Activated CD4-positive, alpha-beta T cell treated with anti-CD3 and anti-CD28 coated beads for 36 hours (primary cell): ENCODE results near the gene KCTD20. TPM values are rescaled to one million over a fixed set of nuclear protein-coding genes. Genes with fewer than 3 reads are reported as not detected.

Source experiments
- ATAC-seq: fragments of 200-7000 bp; cut with Tn5 transposase; one replicate; pipeline ENCODE4 v1.10.0; 2021; ENCODE audit warnings: mild to moderate bottlenecking, moderate library complexity
- CTCF ChIA-PET: fragments of 350-600 bp; sonication (Branson Sonifier 250); formaldehyde crosslinking; loops from one replicate; lab custom pipeline; 2021; ENCODE audit warnings: antibody characterized with exemption; lab: Charles Lee
- POLR2A ChIA-PET: fragments of 350-600 bp; sonication (Branson Sonifier 250); formaldehyde crosslinking; loops from one replicate; lab custom pipeline; 2021; ENCODE audit warnings: antibody characterized with exemption, inconsistent platforms; lab: Charles Lee
- DNase-seq: peaks from one replicate; pipeline ENCODE4 v3.0.0-alpha.2; 2020
- H3K27ac Mint-ChIP-seq: one replicate; pipeline ENCODE4 v1.8.0; 2021; ENCODE audit warnings: mixed read lengths
- H3K27me3 Mint-ChIP-seq: one replicate; pipeline ENCODE4 v1.8.0; 2021; ENCODE audit warnings: mixed read lengths
- H3K36me3 Mint-ChIP-seq: one replicate; pipeline ENCODE4 v1.8.0; 2021; ENCODE audit warnings: low read depth, mixed read lengths
- H3K4me1 Mint-ChIP-seq: one replicate; pipeline ENCODE4 v1.8.0; 2021; ENCODE audit warnings: mixed read lengths
- H3K4me3 Mint-ChIP-seq: one replicate; pipeline ENCODE4 v1.8.0; 2021; ENCODE audit warnings: mild to moderate bottlenecking, moderate library complexity, mixed read lengths
- H3K9me3 Mint-ChIP-seq: one replicate; pipeline ENCODE4 v1.8.0; 2021; ENCODE audit warnings: low read depth, mixed read lengths
- intact Hi-C, 2 experiments: fragments of 100-400 bp; cut with DNase I in 1 of 2; cut with micrococcal nuclease in 1 of 2; formaldehyde crosslinking; loops; one replicate each; pipeline versions ENCODE4 v1.14.2 to v1.15.1; 2022 to 2024; cut with DNase I, micrococcal nuclease
- total RNA-seq, 2 experiments: library from RNA; stranded (reverse); gene quantifications; one replicate each; pipeline ENCODE4 v1.2.3, GENCODE V29; 2021

KCTD20 gene
- total RNA-seq, 2 experiments from 2014 or later, result 46.5 to 50.6 TPM

- no peaks in the 10 kb centered on the region for H3K9me3 Mint-ChIP-seq
- ATAC-seq, result no peak
Measured at GRCh38 chr6:36491378-36491965, 48.7 kb downstream of the KCTD20 start.

GRCh38 chr6:36492092-36492491 is 49.3 kb downstream of the KCTD20 start:
- Mint-ChIP-seq H3K9me3 (no peaks in the 10 kb centered on the region), H3K27ac (peak overlapping the region; percentile 49), H3K4me1 (peaks cover 33% of the 10 kb centered on the region), H3K4me3 (no peak overlapping the region), H3K27me3 (no peaks in the 10 kb centered on the region), H3K36me3 (peaks cover 54% of the 10 kb centered on the region)
- ChIA-PET CTCF (no interaction called here), POLR2A (no interaction called here)
- ATAC-seq, result no peak
- DNase-seq, result no peak
- intact Hi-C loops, result no loop called here

More at GRCh38 chr6:36491378-36491965, 48.7 kb downstream of the KCTD20 start:
- DNase-seq, result no peak
- H3K4me3 Mint-ChIP-seq, result no peak overlapping the region
- H3K27ac Mint-ChIP-seq, result no peak overlapping the region
- H3K4me1 Mint-ChIP-seq, result peaks cover 30% of the 10 kb centered on the region
- intact Hi-C loops, result no loop called here
- CTCF ChIA-PET, result no interaction called here
- no peaks in the 10 kb centered on the region for H3K27me3 Mint-ChIP-seq
- H3K36me3 Mint-ChIP-seq, result peaks cover 55% of the 10 kb centered on the region
- POLR2A ChIA-PET, result no interaction called here

GRCh38 chr6:36492621-36493020 is 49.8 kb downstream of the KCTD20 start:
- no peak for DNase-seq
- Mint-ChIP-seq H3K4me1 (peaks cover 33% of the 10 kb centered on the region), H3K27me3 (no peaks in the 10 kb centered on the region), H3K4me3 (no peak overlapping the region), H3K36me3 (peaks cover 55% of the 10 kb centered on the region), H3K9me3 (no peaks in the 10 kb centered on the region), H3K27ac (peak overlapping the region; percentile 49)
- peak; percentile 62 for ATAC-seq
- CTCF ChIA-PET, result no interaction called here
- intact Hi-C loops, result no loop called here
- POLR2A ChIA-PET, result interaction anchor here (0.5 kb wide), 1 partner anchor 186 kb away, joined by 3 read pairs; the partner anchor contains the start of gene CDKN1A

- intact Hi-C loops, result no loop called here
- Mint-ChIP-seq H3K27ac (peak overlapping the region; percentile 61), H3K9me3 (no peaks in the 10 kb centered on the region), H3K4me3 (no peak overlapping the region), H3K27me3 (no peaks in the 10 kb centered on the region), H3K36me3 (peaks cover 52% of the 10 kb centered on the region), H3K4me1 (peaks cover 33% of the 10 kb centered on the region)
- POLR2A ChIA-PET, result interaction anchor here (0.5 kb wide), 1 partner anchor 185 kb away, joined by 3 read pairs; the partner anchor contains the start of gene CDKN1A
- CTCF ChIA-PET, result no interaction called here
- DNase-seq (no peak), ATAC-seq (no peak)
Measured at GRCh38 chr6:36493319-36493718, 50.5 kb downstream of the KCTD20 start.

- no peak overlapping the region for H3K4me3 Mint-ChIP-seq
- H3K4me1 Mint-ChIP-seq, result peaks cover 33% of the 10 kb centered on the region
- DNase-seq, result no peak
- peak overlapping the region; percentile 61 for H3K27ac Mint-ChIP-seq
- no peaks in the 10 kb centered on the region for H3K9me3 Mint-ChIP-seq
- ATAC-seq, result no peak
- POLR2A ChIA-PET, result no interaction called here
- H3K36me3 Mint-ChIP-seq, result peaks cover 56% of the 10 kb centered on the region
- CTCF ChIA-PET, result no interaction called here
- intact Hi-C loops, result no loop called here
- no peaks in the 10 kb centered on the region for H3K27me3 Mint-ChIP-seq
Measured at GRCh38 chr6:36493859-36494258, 51.1 kb downstream of the KCTD20 start.

- H3K27me3 Mint-ChIP-seq, result no peaks in the 10 kb centered on the region
- no peak overlapping the region for H3K4me3 Mint-ChIP-seq
- POLR2A ChIA-PET, result interaction anchor here (0.7 kb wide), 1 partner anchor 122 kb away, joined by 3 read pairs; no protein-coding TSS in a partner anchor
- intact Hi-C loops, result no loop called here
- CTCF ChIA-PET, result interaction anchor here (0.7 kb wide), 1 partner anchor 11 kb away, joined by 4 read pairs; no protein-coding TSS in a partner anchor
- DNase-seq (no peak), ATAC-seq (no peak)
- H3K36me3 Mint-ChIP-seq, result peaks cover 57% of the 10 kb centered on the region
- peaks cover 33% of the 10 kb centered on the region for H3K4me1 Mint-ChIP-seq
- no peaks in the 10 kb centered on the region for H3K9me3 Mint-ChIP-seq
- no peak overlapping the region for H3K27ac Mint-ChIP-seq
Measured at GRCh38 chr6:36495086-36495485, 52.3 kb downstream of the KCTD20 start.

GRCh38 chr6:36499918-36500317 is 57.1 kb downstream of the KCTD20 start:
- no peak for ATAC-seq
- no peak overlapping the region for H3K4me3 Mint-ChIP-seq
- H3K4me1 Mint-ChIP-seq, result peaks cover 13% of the 10 kb centered on the region
- DNase-seq, result no peak
- POLR2A ChIA-PET, result no interaction called here
- intact Hi-C loops, result no loop called here
- peaks cover 41% of the 10 kb centered on the region for H3K36me3 Mint-ChIP-seq
- CTCF ChIA-PET, result interaction anchor here (1.5 to 1.8 kb wide), 2 partner anchors 12 to 22 kb away, joined by 3 to 5 read pairs; no protein-coding TSS in a partner anchor
- H3K27ac Mint-ChIP-seq, result no peak overlapping the region
- no peaks in the 10 kb centered on the region for H3K27me3 Mint-ChIP-seq
- H3K9me3 Mint-ChIP-seq, result no peaks in the 10 kb centered on the region

GRCh38 chr6:36501686-36502085 is 58.9 kb downstream of the KCTD20 start:
- Mint-ChIP-seq H3K4me3 (no peak overlapping the region), H3K27me3 (no peaks in the 10 kb centered on the region), H3K36me3 (peaks cover 40% of the 10 kb centered on the region), H3K4me1 (peaks cover 15% of the 10 kb centered on the region), H3K9me3 (no peaks in the 10 kb centered on the region), H3K27ac (no peak overlapping the region)
- POLR2A ChIA-PET, result no interaction called here
- intact Hi-C loops, result no loop called here
- CTCF ChIA-PET, result interaction anchor here (0.6 to 1.0 kb wide), 2 partner anchors 41 to 63 kb away, joined by 3 read pairs; no protein-coding TSS in a partner anchor
- ATAC-seq (no peak), DNase-seq (no peak)

GRCh38 chr6:36504181-36504580 is 61.4 kb downstream of the KCTD20 start:
- no peak overlapping the region for H3K4me3 Mint-ChIP-seq
- peaks cover 28% of the 10 kb centered on the region for H3K36me3 Mint-ChIP-seq
- ChIA-PET POLR2A (interaction anchor here (0.6 kb wide), 1 partner anchor 478 kb away, joined by 6 read pairs; no protein-coding TSS in a partner anchor), CTCF (interaction anchor here (1.0 to 1.1 kb wide), 2 partner anchors 8 to 18 kb away, joined by 4 read pairs; no protein-coding TSS in a partner anchor)
- no peaks in the 10 kb centered on the region for H3K27me3 Mint-ChIP-seq
- DNase-seq (no peak), ATAC-seq (no peak)
- no peak overlapping the region for H3K27ac Mint-ChIP-seq
- intact Hi-C loops, result no loop called here
- H3K9me3 Mint-ChIP-seq, result no peaks in the 10 kb centered on the region
- H3K4me1 Mint-ChIP-seq, result peaks cover 28% of the 10 kb centered on the region

GRCh38 chr6:36504982-36505381 is 62.2 kb downstream of the KCTD20 start:
- Mint-ChIP-seq H3K36me3 (peaks cover 34% of the 10 kb centered on the region), H3K4me3 (no peak overlapping the region), H3K27me3 (no peaks in the 10 kb centered on the region), H3K9me3 (no peaks in the 10 kb centered on the region), H3K27ac (no peak overlapping the region), H3K4me1 (peaks cover 28% of the 10 kb centered on the region)
- ChIA-PET POLR2A (interaction anchor here (0.7 kb wide), 1 partner anchor 35 kb away, joined by 7 read pairs; no protein-coding TSS in a partner anchor), CTCF (interaction anchor here (1.0 to 1.1 kb wide), 2 partner anchors 8 to 17 kb away, joined by 4 read pairs; no protein-coding TSS in a partner anchor)
- DNase-seq (no peak), ATAC-seq (no peak)
- intact Hi-C loops, result no loop called here

GRCh38 chr6:36505744-36506534 is 63.1 kb downstream of the KCTD20 start:
- Mint-ChIP-seq H3K4me3 (no peak overlapping the region), H3K4me1 (peaks cover 28% of the 10 kb centered on the region), H3K27me3 (no peaks in the 10 kb centered on the region), H3K27ac (peak overlapping the region; percentile 61), H3K9me3 (no peaks in the 10 kb centered on the region), H3K36me3 (peaks cover 40% of the 10 kb centered on the region)
- DNase-seq, result no peak
- CTCF ChIA-PET, result interaction anchor here (0.6 to 1.1 kb wide), 3 partner anchors 10 to 770 kb away, joined by 3 to 4 read pairs (median 3); no protein-coding TSS in a partner anchor
- POLR2A ChIA-PET, result no interaction called here
- intact Hi-C loops, result no loop called here
- ATAC-seq, result peak; percentile 27
